GM19099 (cell line): ENCODE data around the gene ZNF426.

Source experiments
- POLR2A ChIP-seq: IDR thresholded peaks from 3 replicates; pipeline ENCODE4 v1.6.1; 2011; ENCODE audit warnings: low read depth; ENCODE audit not compliant: insufficient read length; ENCODE audit errors: extremely low read depth

Gene ZNF426

GRCh38 chr19:9500796-9501195 lies 37.6 kb downstream of the ZNF426 start:
- no peak for TF ChIP-seq POLR2A

GRCh38 chr19:9498183-9498902 lies 40.1 kb downstream of the ZNF426 start, which contains the start of gene ZNF560:
ZNF560 (minus strand) TSS chr19:9498616; CDS start chr19:9475313, 23,303 bp downstream.
- TF ChIP-seq POLR2A: no peak

GRCh38 chr19:9494096-9494495 lies 44.3 kb downstream of the ZNF426 start:
- no peak for TF ChIP-seq POLR2A

- no peak for TF ChIP-seq POLR2A
Measured at GRCh38 chr19:9487016-9487415, 51.4 kb downstream of the ZNF426 start.

- no peak for TF ChIP-seq POLR2A
Measured at GRCh38 chr19:9485140-9485539, 53.3 kb downstream of the ZNF426 start.

GRCh38 chr19:9474975-9475374 lies 63.5 kb downstream of the ZNF426 start:
- no peak for TF ChIP-seq POLR2A
